HCT116 (cell line): ENCODE data around the gene TUBA4A. TPM values are rescaled to one million over a fixed set of nuclear protein-coding genes. Genes with fewer than 3 reads are reported as not detected.
A peak's percentile ranks its signal among the peaks of the same experiment; 100 is the strongest.

Experiments used
- ATAC-seq: fragments of 200-7000 bp; cut with Tn5 transposase; 2 replicates; pipeline ENCODE4 v1.9.1; 2020; ENCODE audit warnings: mild to moderate bottlenecking, moderate library complexity
- BruUV-seq: library from RNA; stranded (reverse); fragments of 400-500 nt; replicated peaks from 2 replicates; lab custom pipeline; 2021; lab: Mats Ljungman, UMichigan
- CTCF ChIA-PET: fragments of 300-600 bp; sonication (Branson Sonifier 250); formaldehyde crosslinking; loops from one replicate; lab custom pipeline; 2021; ENCODE audit warnings: antibody characterized with exemption; lab: Charles Lee
- POLR2A ChIA-PET: fragments of 300-600, 350-600 bp; sonication (Branson Sonifier 250); formaldehyde crosslinking; loops from one replicate; lab custom pipeline; 2021; ENCODE audit warnings: antibody characterized with exemption; lab: Charles Lee
- RAD21 ChIA-PET, 2 experiments: fragments of 300-600 bp; sonication (Branson Sonifier 250); formaldehyde crosslinking; loops; one replicate each; lab custom pipeline; 2023; ENCODE audit warnings: low total read pairs in 2 of 2; ENCODE audit not compliant: uncharacterized antibody in 2 of 2, unreplicated experiment in 2 of 2, low non-redundant PET in 1 of 2; lab: Charles Lee
- DNase-seq: peaks from one replicate; pipeline ENCODE4 v3.0.0-alpha.2; 2010; ENCODE audit warnings: low read depth, low spot score
- H2AFZ ChIP-seq: fragments of 200-600 bp; shearing (Covaris generic), sonication (generic); 2 replicates; pipeline ENCODE4 v1.6.1; 2017; ENCODE audit warnings: low read depth, mixed run types, mixed read lengths, antibody characterized with exemption, low read length; ENCODE audit not compliant: poor library complexity, severe bottlenecking
- H3K27ac ChIP-seq: 2 replicates; pipeline ENCODE4 v1.5.1; 2012; ENCODE audit warnings: low read depth, low read length
- H3K27me3 ChIP-seq: fragments of 200-600 bp; sonication (generic); 2 replicates; pipeline ENCODE4 v1.6.1; 2016; ENCODE audit warnings: mixed run types, low read length, mixed read lengths; ENCODE audit not compliant: insufficient read depth
- H3K36me3 ChIP-seq, 2 experiments: fragments of 200-500 bp in 1 of 2; fragments of 200-600 bp in 1 of 2; sonication (Bioruptor generic) in 1 of 2; sonication (generic) in 1 of 2; 2 replicates each; pipeline versions ENCODE4 v1.5.1 to v1.6.1; 2014 to 2016; ENCODE audit warnings: low read length in 2 of 2, inconsistent platforms in 1 of 2, mixed read lengths in 1 of 2, mixed run types in 1 of 2; ENCODE audit not compliant: insufficient read depth in 2 of 2, control insufficient read depth in 1 of 2
- H3K4me1 ChIP-seq, 2 experiments: fragments of 200-600 bp in 1 of 2; sonication (generic) in 1 of 2; 2 replicates each; pipeline versions ENCODE4 v1.5.1 to v1.6.1; 2012 to 2017; ENCODE audit warnings: low read length in 2 of 2, inconsistent platforms in 1 of 2, mild to moderate bottlenecking in 1 of 2, mixed read lengths in 1 of 2, mixed run types in 1 of 2, moderate library complexity in 1 of 2; ENCODE audit not compliant: insufficient read depth in 2 of 2, control insufficient read depth in 1 of 2
- H3K4me2 ChIP-seq: fragments of 200-600 bp; sonication (generic); 2 replicates; pipeline ENCODE4 v1.6.1; 2017; ENCODE audit warnings: mixed run types, low read length, mixed read lengths
- H3K4me3 ChIP-seq, 2 experiments: fragments of 200-600 bp in 1 of 2; sonication (generic) in 1 of 2; replicated peaks in 1 of 2; 2 replicates each; pipeline ENCODE4 v1.5.1; 2011 to 2016; ENCODE audit warnings: low read length in 2 of 2, control low read depth in 1 of 2, low read depth in 1 of 2, mild to moderate bottlenecking in 1 of 2, mixed read lengths in 1 of 2, mixed run types in 1 of 2
- H3K79me2 ChIP-seq: fragments of 200-600 bp; sonication (generic); 2 replicates; pipeline ENCODE4 v1.6.1; 2017; ENCODE audit warnings: mild to moderate bottlenecking, mixed run types, low read length, moderate library complexity, mixed read lengths; ENCODE audit not compliant: insufficient read depth
- H3K9ac ChIP-seq: fragments of 200-600 bp; sonication (generic); 2 replicates; pipeline ENCODE4 v1.6.1; 2016; ENCODE audit warnings: low read length, mixed read lengths
- H3K9me2 ChIP-seq: fragments of 200-600 bp; sonication (generic), shearing (Covaris generic); 2 replicates; pipeline ENCODE4 v1.6.1; 2017; ENCODE audit warnings: mixed run types, mild to moderate bottlenecking, moderate library complexity; ENCODE audit not compliant: insufficient read depth
- H3K9me3 ChIP-seq, 2 experiments: fragments of 200-500 bp in 1 of 2; fragments of 200-600 bp in 1 of 2; sonication (Bioruptor generic) in 1 of 2; sonication (generic) in 1 of 2; 2 replicates each; pipeline ENCODE4 v1.6.1; 2014 to 2017; ENCODE audit warnings: low read length in 2 of 2, mixed read lengths in 2 of 2, inconsistent platforms in 1 of 2, low read depth in 1 of 2, mild to moderate bottlenecking in 1 of 2, mixed run types in 1 of 2, moderate library complexity in 1 of 2; ENCODE audit not compliant: control insufficient read depth in 1 of 2, insufficient read depth in 1 of 2
- H4K20me1 ChIP-seq: fragments of 200-600 bp; sonication (generic), shearing (Covaris generic); 2 replicates; pipeline ENCODE4 v1.6.1; 2017; ENCODE audit warnings: mixed run types, mild to moderate bottlenecking, moderate library complexity; ENCODE audit not compliant: insufficient read depth
- ATF3 ChIP-seq: IDR thresholded peaks from 2 replicates; pipeline ENCODE4 v1.6.1; 2012
- CBX3 ChIP-seq: IDR thresholded peaks from 2 replicates; pipeline ENCODE4 v1.6.1; 2012; ENCODE audit warnings: low read depth
- EGR1 ChIP-seq: IDR thresholded peaks from 2 replicates; pipeline ENCODE4 v1.6.1; 2012; ENCODE audit warnings: low read depth
- ELF1 ChIP-seq: IDR thresholded peaks from 2 replicates; pipeline ENCODE4 v1.6.1; 2012; ENCODE audit warnings: low read depth, borderline replicate concordance
- EZH2phosphoT487 ChIP-seq: fragments of 200-600 bp; IDR thresholded peaks from 2 replicates; pipeline ENCODE4 v1.6.1; 2018; ENCODE audit warnings: antibody characterized with exemption, borderline replicate concordance
- FOSL1 ChIP-seq: IDR thresholded peaks from 2 replicates; pipeline ENCODE4 v1.6.1; 2012; ENCODE audit warnings: low read depth
- JUND ChIP-seq: IDR thresholded peaks from 2 replicates; pipeline ENCODE4 v1.6.1; 2012
- MAX ChIP-seq: IDR thresholded peaks from 2 replicates; pipeline ENCODE4 v1.6.1; 2012
- POLR2A ChIP-seq: IDR thresholded peaks from 2 replicates; pipeline ENCODE4 v1.7.0; 2011; ENCODE audit warnings: borderline replicate concordance; ENCODE audit not compliant: insufficient read depth, insufficient read length; ENCODE audit errors: extremely low read depth
- RAD21 ChIP-seq: IDR thresholded peaks from 2 replicates; pipeline ENCODE4 v1.6.1; 2012; ENCODE audit warnings: low read depth, mild to moderate bottlenecking
- SIN3A ChIP-seq: IDR thresholded peaks from 2 replicates; pipeline ENCODE4 v1.6.1; 2012; ENCODE audit warnings: low read depth
- SP1 ChIP-seq: IDR thresholded peaks from 2 replicates; pipeline ENCODE4 v1.6.1; 2012; ENCODE audit warnings: low read depth
- TCF7L2 ChIP-seq: IDR thresholded peaks from 2 replicates; pipeline ENCODE4 v1.7.0; 2011; ENCODE audit warnings: borderline replicate concordance, inconsistent platforms; ENCODE audit not compliant: insufficient read depth, insufficient read length; ENCODE audit errors: extremely low read depth
- YY1 ChIP-seq: IDR thresholded peaks from 2 replicates; pipeline ENCODE4 v1.6.1; 2011; ENCODE audit warnings: low read length, low read depth, moderate library complexity, mild to moderate bottlenecking; ENCODE audit not compliant: insufficient replicate concordance; ENCODE audit errors: extremely low read depth
- ZBTB33 ChIP-seq: IDR thresholded peaks from 2 replicates; pipeline ENCODE4 v1.6.1; 2011; ENCODE audit warnings: mild to moderate bottlenecking, low read length, moderate library complexity; ENCODE audit not compliant: insufficient replicate concordance; ENCODE audit errors: extremely low read depth
- ZNF274 ChIP-seq: fragments of 200-500 bp; sonication (Bioruptor generic); IDR thresholded peaks from 2 replicates; pipeline ENCODE4 v1.6.1; 2014; ENCODE audit warnings: mild to moderate bottlenecking, low read depth, low read length, inconsistent platforms
- intact Hi-C: fragments of 100-400 bp; cut with micrococcal nuclease; formaldehyde crosslinking; loops from 2 replicates; pipeline ENCODE4 v1.10.0; 2022
- total RNA-seq: library from RNA; stranded (reverse); gene quantifications from one replicate; pipeline ENCODE4 v1.2.1, GENCODE V29; 2021; ENCODE audit not compliant: unreplicated experiment

The TUBA4A gene
- total RNA-seq, 1 experiment from 2014 or later: 32.7 TPM

GRCh38 chr2:219230059-219230540 is 23.6 kb downstream of the TUBA4A start:
- H2AFZ ChIP-seq: no peak overlapping the region
- ChIA-PET CTCF (interaction anchor here (0.9 to 2.4 kb wide), 3 partner anchors 45 to 250 kb away, joined by 3 to 12 read pairs (median 3); no protein-coding TSS in a partner anchor), POLR2A (interaction anchor here (1.3 to 1.9 kb wide), 2 partner anchors 19 to 23 kb away, joined by 4 read pairs; no protein-coding TSS in a partner anchor), RAD21 (no interaction called here)
- TSS peak; percentile 76 for BruUV-seq
- H3K9ac ChIP-seq: peak overlapping the region; percentile 85
- peaks cover 27% of the 10 kb centered on the region for H3K79me2 ChIP-seq
- no peaks in the 10 kb centered on the region for H4K20me1 ChIP-seq
- peak; percentile 53 for TF ChIP-seq MAX
- no peak for TF ChIP-seq ATF3
- TF ChIP-seq JUND: 0 out of 2 replicates have a peak, but pooled peaks have one; percentile 8
- no peak for TF ChIP-seq TCF7L2
- ATAC-seq (peak; percentile 16), DNase-seq (no peak)
- intact Hi-C loops: no loop called here
- H3K9me2 ChIP-seq: no peaks in the 10 kb centered on the region
- peaks cover 6 to 18% of the 10 kb centered on the region in 2 experiments; a peak in 3 of 4 replicates for H3K4me1 ChIP-seq
- H3K27ac ChIP-seq: peak overlapping the region; percentile 69
- H3K9me3 ChIP-seq: no peaks in the 10 kb centered on the region
- peak overlapping the region; percentile 95 for H3K4me2 ChIP-seq
- H3K27me3 ChIP-seq: no peaks in the 10 kb centered on the region
- H3K36me3 ChIP-seq: peaks cover 24 to 35% of the 10 kb centered on the region in 2 experiments; a peak in 3 of 4 replicates
- H3K4me3 ChIP-seq: peak overlapping the region; percentile 79 to 98

- intact Hi-C loops: loop anchor here (1.0 to 5.0 kb wide), 2 partner anchors 45 to 68 kb away; no protein-coding TSS in a partner anchor
- ChIA-PET POLR2A (interaction anchor here (1.0 to 1.9 kb wide), 4 partner anchors 16 to 45 kb away, joined by 3 to 7 read pairs (median 4); partner anchors contain the start of genes GLB1L and STK16), CTCF (interaction anchor here (0.9 to 2.4 kb wide), 3 partner anchors 45 to 249 kb away, joined by 3 to 12 read pairs (median 3); no protein-coding TSS in a partner anchor), RAD21 (no interaction called here)
- H4K20me1 ChIP-seq: no peaks in the 10 kb centered on the region
- peak within 1 kb of the TSS; percentile 85 for H3K9ac ChIP-seq
- DNase-seq (peak; percentile 96), ATAC-seq (peak; percentile 98)
- H3K4me1 ChIP-seq: peaks cover 6 to 18% of the 10 kb centered on the region in 2 experiments; a peak in 3 of 4 replicates
- H3K79me2 ChIP-seq: peaks cover 27% of the 10 kb centered on the region
- peak within 1 kb of the TSS; percentile 78 for H3K27ac ChIP-seq
- H3K9me3 ChIP-seq: no peaks in the 10 kb centered on the region
- H3K9me2 ChIP-seq: no peaks in the 10 kb centered on the region
- no peaks in the 10 kb centered on the region for H3K27me3 ChIP-seq
- no TSS peak for BruUV-seq
- no peak within 1 kb of the TSS for H2AFZ ChIP-seq
- peak within 1 kb of the TSS; percentile 95 for H3K4me2 ChIP-seq
- H3K36me3 ChIP-seq: peaks cover 21 to 35% of the 10 kb centered on the region in 2 experiments; a peak in 3 of 4 replicates
- peak within 1 kb of the TSS; percentile 79 to 98 for H3K4me3 ChIP-seq
- TF ChIP-seq SIN3A (peak; percentile 97), ZNF274 (no peak), EGR1 (peak; percentile 85), EZH2phosphoT487 (no peak), POLR2A (peak; percentile 78), YY1 (peak; percentile 58), TCF7L2 (no peak), SP1 (peak; percentile 98), ELF1 (no peak), FOSL1 (no peak), RAD21 (no peak), ZBTB33 (peak; percentile 76), CBX3 (no peak)
These were observed 24.2 kb downstream of the TUBA4A start, which contains the start of the genes ANKZF1 and ATG9A for GRCh38 chr2:219229305-219230058. ANKZF1 (plus strand) TSS chr2:219229806; CDS start chr2:219230258, 452 bp downstream. ATG9A (minus strand) TSS chr2:219229636; CDS start chr2:219228024, 1,612 bp downstream.
